ENCODE data around the gene LAMTOR3. TPM values are rescaled to one million over a fixed set of nuclear protein-coding genes. Genes with fewer than 3 reads are reported as not detected.

Gene LAMTOR3
- total RNA-seq, 4 donors from 2014 or later, result 36.0 to 61.0 (median 49.9) TPM

DNA sequence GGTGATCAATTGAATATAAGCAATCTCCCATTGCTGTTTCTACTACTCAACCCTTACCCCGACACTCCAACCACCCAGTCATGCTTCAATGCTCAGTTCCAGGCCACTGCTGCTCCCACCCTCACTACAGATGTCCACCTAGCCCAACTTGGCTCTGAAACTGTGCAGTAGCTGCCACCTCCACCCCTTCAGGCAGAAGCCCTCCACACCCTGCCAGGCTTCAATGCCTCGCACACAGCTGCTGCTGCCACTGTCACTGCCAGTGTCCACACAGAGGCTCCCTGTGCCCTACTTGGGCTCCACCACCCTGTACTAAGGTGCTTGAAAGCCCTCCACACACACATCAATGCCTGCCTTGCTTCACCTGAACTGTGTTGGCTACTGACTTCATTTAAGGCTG, 34.6 kb downstream of the LAMTOR3 start:
- no peak for DNase-seq
- Histone ChIP-seq H3K4me1 (peaks cover 0 to 6% (median 4%) of the 10 kb centered on the region in 3 donors), H3K9me3 (no peaks in the 10 kb centered on the region), H3K27me3 (no peaks in the 10 kb centered on the region), H3K36me3 (peaks cover 0 to 44% (median 2%) of the 10 kb centered on the region in 3 donors), H3K4me3 (no peak overlapping the region), H3K27ac (no peak overlapping the region)
- no peak for TF ChIP-seq POLR2A (IDR thresholded peaks at IDR 0.05)
- TF ChIP-seq, protein P1, sequence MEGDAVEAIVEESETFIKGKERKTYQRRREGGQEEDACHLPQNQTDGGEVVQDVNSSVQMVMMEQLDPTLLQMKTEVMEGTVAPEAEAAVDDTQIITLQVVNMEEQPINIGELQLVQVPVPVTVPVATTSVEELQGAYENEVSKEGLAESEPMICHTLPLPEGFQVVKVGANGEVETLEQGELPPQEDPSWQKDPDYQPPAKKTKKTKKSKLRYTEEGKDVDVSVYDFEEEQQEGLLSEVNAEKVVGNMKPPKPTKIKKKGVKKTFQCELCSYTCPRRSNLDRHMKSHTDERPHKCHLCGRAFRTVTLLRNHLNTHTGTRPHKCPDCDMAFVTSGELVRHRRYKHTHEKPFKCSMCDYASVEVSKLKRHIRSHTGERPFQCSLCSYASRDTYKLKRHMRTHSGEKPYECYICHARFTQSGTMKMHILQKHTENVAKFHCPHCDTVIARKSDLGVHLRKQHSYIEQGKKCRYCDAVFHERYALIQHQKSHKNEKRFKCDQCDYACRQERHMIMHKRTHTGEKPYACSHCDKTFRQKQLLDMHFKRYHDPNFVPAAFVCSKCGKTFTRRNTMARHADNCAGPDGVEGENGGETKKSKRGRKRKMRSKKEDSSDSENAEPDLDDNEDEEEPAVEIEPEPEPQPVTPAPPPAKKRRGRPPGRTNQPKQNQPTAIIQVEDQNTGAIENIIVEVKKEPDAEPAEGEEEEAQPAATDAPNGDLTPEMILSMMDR (IDR thresholded peaks at IDR 0.05), result no peak
- intact Hi-C loops (cut with DNase I), result no loop called here
- WGBS, 2 donors, result 57 to 88% methylated on average over 2 of the region's 2 CpGs

DNA sequence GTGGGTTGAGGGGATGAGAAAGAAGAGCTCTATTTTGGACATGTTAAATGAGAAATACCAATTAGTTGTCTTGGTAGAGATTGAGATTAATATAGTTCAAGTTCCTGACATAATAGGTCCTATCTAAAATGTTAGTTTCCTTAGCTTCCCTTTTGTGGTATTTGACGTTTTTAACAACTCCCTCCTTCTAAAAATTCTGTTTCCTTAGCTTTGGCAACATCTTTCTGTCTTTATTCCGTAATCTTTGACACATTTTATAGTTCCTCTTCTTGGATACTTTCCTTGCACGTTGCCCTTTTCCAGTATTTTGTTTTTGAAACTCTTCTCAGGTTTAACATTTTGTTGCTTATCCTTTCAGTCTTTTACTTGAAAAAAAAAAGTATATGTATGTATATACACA, 36.9 kb downstream of the LAMTOR3 start:
- 56 to 68% methylated on average over 3 of the region's 3 CpGs for WGBS, 2 donors
- no peak for DNase-seq

DNA sequence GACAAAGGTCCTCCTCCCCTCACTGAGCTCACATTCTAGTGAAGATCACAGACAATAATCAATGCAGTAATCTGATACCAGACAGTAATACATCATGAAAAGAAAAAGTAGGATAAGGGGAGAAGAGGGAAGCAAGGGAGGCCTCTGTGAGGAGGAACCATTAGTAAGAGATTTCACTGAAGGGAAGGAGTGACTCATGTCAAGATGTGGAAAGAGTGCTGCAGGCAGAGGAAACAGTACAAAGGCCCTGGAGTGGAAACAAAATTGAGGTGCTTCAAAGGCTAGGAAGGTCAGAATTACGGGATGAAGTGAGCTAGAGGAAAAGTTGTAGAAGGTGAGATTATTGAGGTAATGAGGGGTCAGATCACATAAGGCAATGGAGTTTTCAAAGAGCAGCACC, 38.1 kb downstream of the LAMTOR3 start:
- WGBS, 2 donors, result 24 to 26% methylated on average over 1 of the region's 1 CpG
- Histone ChIP-seq H3K9me3 (no peaks in the 10 kb centered on the region), H3K36me3 (peaks cover 0 to 47% (median 3%) of the 10 kb centered on the region in 3 donors), H3K27ac (peak overlapping the region in 1 of 4 donors; percentile 36), H3K4me3 (no peak overlapping the region), H3K27me3 (no peaks in the 10 kb centered on the region), H3K4me1 (peaks cover 0 to 6% (median 4%) of the 10 kb centered on the region in 3 donors)
- intact Hi-C loops (cut with DNase I), result no loop called here
- TF ChIP-seq, protein P1 (IDR thresholded peaks at IDR 0.05), result no peak
- TF ChIP-seq POLR2A (IDR thresholded peaks at IDR 0.05), result no peak
- DNase-seq, result no peak

More for the DNA sequence above, 36.9 kb downstream of the LAMTOR3 start:
- H3K27me3 ChIP-seq, result no peaks in the 10 kb centered on the region
- no peak overlapping the region for H3K4me3 ChIP-seq
- peaks cover 0 to 59% (median 3%) of the 10 kb centered on the region in 3 donors for H3K36me3 ChIP-seq
- H3K9me3 ChIP-seq, result no peaks in the 10 kb centered on the region
- H3K27ac ChIP-seq, result no peak overlapping the region
- intact Hi-C loops (cut with DNase I), result no loop called here
- TF ChIP-seq POLR2A (IDR thresholded peaks at IDR 0.05), result no peak
- TF ChIP-seq, protein P1 (IDR thresholded peaks at IDR 0.05), result no peak
- H3K4me1 ChIP-seq, result peaks cover 0 to 6% (median 4%) of the 10 kb centered on the region in 3 donors

DNA sequence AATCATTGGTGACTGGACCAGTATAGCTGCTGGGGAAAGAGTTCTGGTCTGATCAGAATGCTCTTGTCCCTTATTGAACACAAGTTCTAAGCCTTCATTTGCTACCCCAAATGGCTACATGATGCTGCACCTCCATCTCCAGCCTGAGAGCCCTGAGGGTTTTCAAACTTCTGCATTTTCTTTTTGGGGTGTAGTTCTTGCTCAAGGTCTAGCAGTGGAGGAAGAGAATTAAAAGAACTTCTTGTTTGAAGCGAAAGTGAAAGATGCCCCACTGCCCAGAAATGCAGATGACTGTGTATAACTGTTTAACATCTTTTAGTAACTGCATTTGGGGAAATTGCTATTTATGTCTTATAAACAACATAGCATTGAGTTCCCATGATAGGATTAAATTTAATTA, 38.5 kb downstream of the LAMTOR3 start:
- Histone ChIP-seq H3K4me3 (no peak overlapping the region), H3K27me3 (no peaks in the 10 kb centered on the region), H3K27ac (no peak overlapping the region), H3K4me1 (peaks cover 0 to 6% (median 4%) of the 10 kb centered on the region in 3 donors), H3K36me3 (peaks cover 0 to 46% (median 3%) of the 10 kb centered on the region in 3 donors), H3K9me3 (no peaks in the 10 kb centered on the region)
- TF ChIP-seq POLR2A (IDR thresholded peaks at IDR 0.05), result no peak
- TF ChIP-seq, protein P1 (IDR thresholded peaks at IDR 0.05), result no peak
- DNase-seq, result no peak
- intact Hi-C loops (cut with DNase I), result no loop called here
- 47 to 94% methylated on average over 1 of the region's 1 CpG for WGBS, 2 donors

DNA sequence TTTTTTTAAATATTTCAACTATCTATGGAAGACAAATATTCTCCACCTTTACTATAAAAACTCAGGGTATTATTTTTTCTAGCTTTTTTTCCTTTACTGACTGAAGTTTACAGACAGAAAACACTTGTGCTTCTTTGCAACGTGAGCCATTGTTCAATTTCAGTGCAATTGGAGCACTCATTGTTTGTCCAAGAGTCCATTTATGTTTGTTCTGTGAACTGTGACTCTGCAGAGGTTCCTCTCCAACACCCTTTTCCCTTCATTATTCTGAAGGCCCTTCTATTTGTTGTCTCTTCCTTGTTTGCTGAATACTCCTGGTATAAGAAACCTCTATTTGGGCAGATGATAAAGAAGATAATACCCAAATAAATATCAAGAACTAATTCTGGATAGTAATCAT, 40.2 kb downstream of the LAMTOR3 start:
- Histone ChIP-seq H3K4me3 (no peak overlapping the region), H3K4me1 (peaks cover 0 to 6% (median 4%) of the 10 kb centered on the region in 3 donors), H3K36me3 (peaks cover 0 to 40% (median 3%) of the 10 kb centered on the region in 3 donors), H3K27me3 (no peaks in the 10 kb centered on the region), H3K9me3 (no peaks in the 10 kb centered on the region), H3K27ac (no peak overlapping the region)
- no peak for TF ChIP-seq POLR2A (IDR thresholded peaks at IDR 0.05)
- TF ChIP-seq, protein P1 (IDR thresholded peaks at IDR 0.05), result no peak
- 75 to 80% methylated on average over 1 of the region's 1 CpG for WGBS, 2 donors
- no peak for DNase-seq
- intact Hi-C loops (cut with DNase I), result no loop called here
